GM12874 (cell line): ENCODE data around the gene BAX.

Source experiments
- CTCF ChIP-seq: IDR thresholded peaks from 2 replicates; pipeline ENCODE4 v1.5.1; 2011; ENCODE audit warnings: low read depth, mild to moderate bottlenecking, control low read depth, low read length, moderate library complexity; ENCODE audit not compliant: insufficient read depth

Gene BAX

GRCh38 chr19:48926909-48927308 lies 27.8 kb upstream of the BAX start:
- no peak for TF ChIP-seq CTCF

GRCh38 chr19:48928164-48929025 lies 26.3 kb upstream of the BAX start:
- no peak for TF ChIP-seq CTCF

DNA sequence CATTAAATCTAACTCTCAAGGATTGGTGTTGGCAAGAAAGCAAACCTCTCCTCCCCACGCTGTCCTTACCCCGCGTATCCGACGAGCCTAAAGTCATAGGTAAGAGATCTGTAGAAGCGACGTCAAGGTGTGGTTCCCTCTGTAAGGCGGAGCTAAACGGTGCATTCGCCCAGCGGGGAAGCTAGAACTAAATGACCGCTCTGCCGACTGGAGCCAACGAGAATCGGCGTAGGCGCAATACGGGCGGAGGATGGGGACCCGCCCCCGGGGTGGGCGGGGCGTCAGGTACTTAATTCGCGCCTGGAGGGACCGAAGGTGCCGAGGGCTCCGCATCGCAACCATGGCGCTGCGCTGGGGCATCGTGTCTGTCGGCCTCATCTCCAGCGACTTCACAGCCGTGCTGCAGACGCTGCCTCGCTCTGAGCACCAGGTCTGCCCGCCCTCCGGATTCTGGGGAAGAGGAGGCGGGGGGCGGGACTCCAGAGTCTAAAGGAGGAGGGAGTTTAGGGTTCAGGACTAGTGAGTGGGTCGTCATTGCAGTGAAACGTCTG lies 21.2 kb upstream of the BAX start, which contains the start of gene DHDH:
Gene DHDH, plus strand, starts transcription at position 318 of the 551 bp plus-strand sequence. Its CDS starts 23 bp downstream, at position 341.
- no peak for TF ChIP-seq CTCF

- TF ChIP-seq CTCF: no peak
Observed at GRCh38 chr19:48934837-48935236, 19.8 kb upstream of the BAX start.

GRCh38 chr19:48935864-48936263 lies 18.8 kb upstream of the BAX start:
- no peak for TF ChIP-seq CTCF

DNA sequence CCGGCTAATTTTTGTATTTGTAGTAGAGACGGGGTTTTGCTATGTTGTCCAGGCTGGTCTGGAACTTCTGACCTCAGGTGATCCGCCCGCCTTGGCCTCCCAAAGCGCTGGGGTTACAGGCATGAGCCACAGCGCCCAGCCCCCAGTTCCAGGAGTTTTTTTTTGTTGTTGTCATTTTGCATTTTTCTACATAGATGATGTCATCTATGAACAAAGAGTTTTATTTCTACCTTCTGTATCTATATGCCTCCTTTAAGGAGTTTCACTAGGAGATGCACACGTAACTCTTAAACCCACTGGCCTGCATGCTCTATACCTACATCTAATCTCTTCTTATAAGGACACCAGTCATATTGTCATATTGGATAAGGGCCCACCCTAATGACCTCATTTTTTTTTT lies 16.4 kb upstream of the BAX start:
- no peak for TF ChIP-seq CTCF

GRCh38 chr19:48940902-48941301 lies 13.8 kb upstream of the BAX start:
- TF ChIP-seq CTCF: no peak
